SH-SY5Y (cell line): ENCODE measurements around the gene LRRC8D.

ENCODE experiments used
- GATA2 ChIP-seq: IDR thresholded peaks from 2 replicates; pipeline ENCODE4 v1.6.1; 2011; ENCODE audit warnings: mild to moderate bottlenecking, low read depth, low read length
- GATA3 ChIP-seq: IDR thresholded peaks from 2 replicates; pipeline ENCODE4 v1.6.1; 2011; ENCODE audit warnings: low read depth, mild to moderate bottlenecking, low read length, moderate library complexity

LRRC8D gene

DNA sequence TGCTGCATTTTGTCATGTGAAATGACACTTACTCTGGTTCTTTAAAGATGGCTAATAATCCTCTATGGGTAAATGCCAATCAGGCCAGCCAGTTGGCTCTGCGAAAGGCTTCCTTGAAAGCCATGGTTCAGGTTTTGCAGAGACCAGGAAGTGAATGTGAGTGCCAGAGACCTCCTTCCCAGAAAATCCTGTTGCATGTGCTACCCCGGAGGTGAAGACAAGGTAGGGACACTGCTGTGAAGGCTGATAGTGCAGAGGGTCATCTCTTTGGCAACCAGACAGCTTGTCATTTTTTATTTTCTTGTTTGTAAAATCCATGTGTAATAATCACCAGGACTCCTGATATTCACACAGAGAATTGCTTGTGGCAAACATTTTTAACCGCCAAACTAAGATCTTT lies 18.7 kb downstream of the LRRC8D start:
- no peak for TF ChIP-seq GATA3
- no peak for TF ChIP-seq GATA2

DNA sequence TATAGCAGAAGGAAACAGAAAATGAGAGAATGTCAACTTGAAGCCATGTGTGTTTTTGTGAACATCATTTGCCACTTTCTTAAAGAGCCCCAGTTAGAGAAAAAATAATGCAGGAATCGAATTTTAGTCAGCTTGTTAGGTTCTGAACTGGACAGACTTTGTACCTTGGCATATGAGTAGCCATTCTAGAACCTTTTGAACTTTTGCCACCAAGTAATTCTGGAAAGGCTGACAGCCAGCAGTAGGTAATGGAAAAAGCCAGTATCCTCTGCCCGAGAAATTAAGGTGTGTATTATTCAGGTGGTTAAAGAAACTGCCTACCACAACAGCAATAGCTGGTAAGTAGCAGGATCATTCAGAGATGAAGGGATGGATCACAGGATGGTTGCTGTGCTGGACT lies 20.7 kb downstream of the LRRC8D start:
- TF ChIP-seq GATA3 (no peak), GATA2 (no peak)

- TF ChIP-seq GATA2: no peak
- no peak for TF ChIP-seq GATA3
Observed at GRCh38 chr1:89842567-89843272, 21.9 kb downstream of the LRRC8D start.

GRCh38 chr1:89843273-89844130 lies 22.7 kb downstream of the LRRC8D start:
- TF ChIP-seq GATA2: no peak
- TF ChIP-seq GATA3: no peak

GRCh38 chr1:89844241-89844807 lies 23.5 kb downstream of the LRRC8D start:
- no peak for TF ChIP-seq GATA2
- no peak for TF ChIP-seq GATA3

GRCh38 chr1:89844860-89845259 lies 24.0 kb downstream of the LRRC8D start:
- no peak for TF ChIP-seq GATA2
- TF ChIP-seq GATA3: no peak

GRCh38 chr1:89847191-89847729 lies 26.4 kb downstream of the LRRC8D start:
- TF ChIP-seq GATA2 (no peak), GATA3 (no peak)

DNA sequence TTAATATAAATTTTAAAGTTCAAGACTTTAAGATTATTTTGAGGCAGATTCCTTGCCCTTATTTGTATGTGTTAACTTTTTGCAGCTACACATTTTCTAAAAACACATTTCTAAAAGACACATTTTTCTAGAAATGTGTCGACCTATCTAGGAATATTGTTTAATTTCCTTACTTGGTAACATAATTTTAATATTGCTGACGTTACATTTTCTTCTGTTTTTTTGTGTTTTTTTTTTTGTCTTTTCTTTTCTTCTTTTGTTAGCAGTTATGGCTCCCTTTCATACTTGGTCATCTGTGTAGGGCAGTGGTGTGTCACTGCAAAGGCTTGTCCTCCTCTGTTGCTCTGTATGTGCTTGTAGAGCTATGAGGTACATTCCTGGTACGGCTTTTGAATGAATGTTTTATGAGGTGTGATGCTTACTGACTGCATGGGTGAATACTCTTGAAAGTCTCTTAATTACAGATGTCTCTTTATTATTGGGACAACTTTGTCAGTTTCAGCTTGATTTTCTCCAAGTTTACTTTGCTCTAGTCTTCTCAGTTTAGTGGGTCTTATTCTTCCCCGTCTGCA lies 30.1 kb downstream of the LRRC8D start:
- TF ChIP-seq GATA2: no peak
- no peak for TF ChIP-seq GATA3

- TF ChIP-seq GATA3 (no peak), GATA2 (no peak)
Observed at GRCh38 chr1:89854140-89854539, 33.3 kb downstream of the LRRC8D start.

- TF ChIP-seq GATA2: no peak
- no peak for TF ChIP-seq GATA3
Observed at GRCh38 chr1:89855413-89856123, 34.7 kb downstream of the LRRC8D start.

DNA sequence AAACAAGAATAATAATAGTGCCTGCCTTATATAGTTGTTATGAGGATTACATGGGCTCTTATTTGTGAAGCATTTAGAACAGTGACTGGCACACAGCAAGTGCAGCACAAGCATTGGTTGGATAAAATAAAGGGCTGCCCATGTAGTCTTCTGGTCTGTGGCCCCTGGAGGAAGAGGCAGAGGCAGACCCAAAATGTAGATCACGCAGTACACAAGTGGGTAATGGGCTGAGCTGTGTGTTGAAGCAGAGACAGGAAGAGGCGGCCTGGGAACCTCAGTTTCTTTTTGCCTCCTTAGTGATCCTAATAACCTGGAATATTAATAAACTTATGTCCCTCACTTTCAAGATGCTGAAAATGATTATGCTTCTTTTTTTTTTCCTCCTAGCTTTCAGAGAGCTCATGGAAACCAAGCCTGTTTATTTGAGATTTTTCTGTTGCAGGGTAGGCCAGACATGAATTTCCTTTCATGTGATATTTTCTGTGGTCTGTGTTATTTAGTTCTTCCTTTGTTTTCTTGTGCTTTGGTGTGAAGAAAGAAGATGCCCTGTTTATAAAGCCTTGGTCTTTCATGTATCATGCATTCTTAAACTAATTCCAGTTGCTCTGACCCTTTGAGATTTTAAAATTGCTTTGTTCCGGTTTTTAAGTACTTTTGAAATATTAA lies 42.5 kb downstream of the LRRC8D start:
- TF ChIP-seq GATA3: no peak
- TF ChIP-seq GATA2: no peak

DNA sequence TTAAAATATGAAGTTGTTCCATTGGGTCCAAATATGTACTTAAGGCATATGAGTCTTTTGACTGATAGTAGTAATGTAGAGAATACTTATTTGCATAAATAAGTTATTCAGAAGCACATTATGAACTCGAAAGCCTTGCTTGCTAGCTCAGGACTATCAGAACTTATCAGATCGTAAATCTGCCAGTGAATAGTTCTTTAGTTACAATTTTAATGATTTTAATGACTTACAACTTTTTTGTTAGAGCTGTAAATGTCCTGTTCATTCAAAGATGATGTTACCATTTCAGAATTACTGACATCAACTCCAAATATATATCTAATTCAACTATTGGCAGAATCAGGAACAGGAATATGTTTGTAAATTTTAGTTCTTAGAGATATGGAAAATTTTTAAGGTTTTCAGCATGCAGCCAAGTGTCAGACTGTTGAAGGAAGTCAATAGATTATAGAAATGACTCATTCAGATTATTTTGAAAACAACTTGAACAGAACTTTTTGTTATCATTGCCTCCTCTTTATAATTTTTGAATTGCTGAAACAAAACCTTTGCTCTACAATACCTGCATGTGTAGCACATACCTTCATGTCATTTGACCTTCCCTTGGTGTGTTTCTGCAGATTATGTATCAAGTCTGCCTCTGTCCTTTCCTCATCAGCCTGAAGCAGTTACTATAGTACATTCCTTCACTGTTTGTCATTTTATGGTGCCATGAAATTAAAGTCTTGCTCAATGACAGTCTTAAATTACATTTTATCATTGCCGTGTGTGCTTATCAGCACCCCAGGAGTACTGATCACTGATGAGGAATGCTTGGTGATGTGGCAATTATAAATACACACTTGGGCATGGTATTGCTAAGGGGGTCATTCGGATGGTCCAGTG lies 44.9 kb downstream of the LRRC8D start:
- TF ChIP-seq GATA3 (no peak), GATA2 (no peak)

DNA sequence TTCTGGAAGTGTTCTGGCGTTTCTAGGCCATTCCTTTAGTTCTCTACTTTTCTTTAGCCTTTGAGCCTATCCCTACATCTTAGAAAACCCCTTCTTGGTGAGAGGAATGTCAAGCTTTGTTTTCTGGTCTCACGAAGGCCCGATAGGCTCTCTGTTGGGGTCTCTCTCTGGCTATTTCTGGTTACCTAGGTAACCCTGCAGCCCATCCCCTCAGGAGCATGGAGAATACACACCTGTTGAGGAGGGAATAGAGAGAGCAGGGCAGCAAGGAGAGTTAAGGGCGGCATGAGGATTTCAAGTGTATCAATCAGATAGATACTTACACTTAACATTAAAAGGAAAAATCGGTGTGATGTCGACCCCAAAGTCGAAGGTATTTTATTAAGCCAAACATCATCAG lies 45.7 kb downstream of the LRRC8D start:
- TF ChIP-seq GATA3 (no peak), GATA2 (no peak)
